Measurements from ENCODE around the gene NMUR1. TPM values are rescaled to one million over a fixed set of nuclear protein-coding genes. Genes with fewer than 3 reads are reported as not detected.

Gene NMUR1
- total RNA-seq, 2 experiments from 2014 or later, result not detected

- H3K9me3 ChIP-seq (ENCODE audit: low read length), result no peaks in the 10 kb centered on the region
- no peaks in the 10 kb centered on the region for H3K36me3 ChIP-seq (ENCODE audit: insufficient read depth, low read length)
- CTCF ChIA-PET (ENCODE audit: unreplicated experiment), result no interaction called here
- no TSS peak for BruUV-seq (replicated peaks)
- intact Hi-C loops (cut with micrococcal nuclease; ENCODE audit: unreplicated experiment), result loop anchor here (10.0 kb wide), 1 partner anchor 341 kb away; no protein-coding TSS in a partner anchor
- H3K9me2 ChIP-seq (ENCODE audit: insufficient read depth, low read length), result no peaks in the 10 kb centered on the region
- no peak overlapping the region for H3K4me3 ChIP-seq (ENCODE audit: low read depth, low read length, poor library complexity, severe bottlenecking)
- H3K79me2 ChIP-seq (ENCODE audit: insufficient read depth, low read depth, low read length), result no peaks in the 10 kb centered on the region
- H4K20me1 ChIP-seq (ENCODE audit: insufficient read depth, low read length), result no peaks in the 10 kb centered on the region
- no peak for DNase-seq (ENCODE audit: low spot score)
- H3K27ac ChIP-seq (ENCODE audit: low read depth, low read length, poor library complexity, severe bottlenecking), result no peak overlapping the region
- POLR2A ChIA-PET, result no interaction called here
- TF ChIP-seq, protein P1, sequence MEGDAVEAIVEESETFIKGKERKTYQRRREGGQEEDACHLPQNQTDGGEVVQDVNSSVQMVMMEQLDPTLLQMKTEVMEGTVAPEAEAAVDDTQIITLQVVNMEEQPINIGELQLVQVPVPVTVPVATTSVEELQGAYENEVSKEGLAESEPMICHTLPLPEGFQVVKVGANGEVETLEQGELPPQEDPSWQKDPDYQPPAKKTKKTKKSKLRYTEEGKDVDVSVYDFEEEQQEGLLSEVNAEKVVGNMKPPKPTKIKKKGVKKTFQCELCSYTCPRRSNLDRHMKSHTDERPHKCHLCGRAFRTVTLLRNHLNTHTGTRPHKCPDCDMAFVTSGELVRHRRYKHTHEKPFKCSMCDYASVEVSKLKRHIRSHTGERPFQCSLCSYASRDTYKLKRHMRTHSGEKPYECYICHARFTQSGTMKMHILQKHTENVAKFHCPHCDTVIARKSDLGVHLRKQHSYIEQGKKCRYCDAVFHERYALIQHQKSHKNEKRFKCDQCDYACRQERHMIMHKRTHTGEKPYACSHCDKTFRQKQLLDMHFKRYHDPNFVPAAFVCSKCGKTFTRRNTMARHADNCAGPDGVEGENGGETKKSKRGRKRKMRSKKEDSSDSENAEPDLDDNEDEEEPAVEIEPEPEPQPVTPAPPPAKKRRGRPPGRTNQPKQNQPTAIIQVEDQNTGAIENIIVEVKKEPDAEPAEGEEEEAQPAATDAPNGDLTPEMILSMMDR (conservative IDR thresholded peaks at IDR 0.05; ENCODE audit: low read length), result no peak
- TF ChIP-seq EZH2phosphoT487 (IDR thresholded peaks at IDR 0.05; ENCODE audit: borderline replicate concordance, low read depth, low read length), result no peak
- H2AFZ ChIP-seq (ENCODE audit: low read length), result no peak overlapping the region
- H3K4me2 ChIP-seq (ENCODE audit: low read length), result no peak overlapping the region
- peaks cover 14% of the 10 kb centered on the region for H3K4me1 ChIP-seq (ENCODE audit: insufficient read depth, low read length, poor library complexity, severe bottlenecking)
Observed at GRCh38 chr2:231565887-231566594, 35.8 kb upstream of the NMUR1 start.

GRCh38 chr2:231563378-231563961 is 33.2 kb upstream of the NMUR1 start:
- Histone ChIP-seq H3K9me3 (ENCODE audit: low read length) (no peaks in the 10 kb centered on the region), H3K79me2 (ENCODE audit: insufficient read depth, low read depth, low read length) (no peaks in the 10 kb centered on the region), H3K9me2 (ENCODE audit: insufficient read depth, low read length) (no peaks in the 10 kb centered on the region), H3K4me2 (ENCODE audit: low read length) (no peak overlapping the region), H3K4me3 (ENCODE audit: low read depth, low read length, poor library complexity, severe bottlenecking) (no peak overlapping the region), H3K4me1 (ENCODE audit: insufficient read depth, low read length, poor library complexity, severe bottlenecking) (peaks cover 6% of the 10 kb centered on the region), H4K20me1 (ENCODE audit: insufficient read depth, low read length) (no peaks in the 10 kb centered on the region), H3K27ac (ENCODE audit: low read depth, low read length, poor library complexity, severe bottlenecking) (no peak overlapping the region), H2AFZ (ENCODE audit: low read length) (no peak overlapping the region), H3K36me3 (ENCODE audit: insufficient read depth, low read length) (no peaks in the 10 kb centered on the region)
- DNase-seq (ENCODE audit: low spot score), result peak; percentile 68
- CTCF ChIA-PET (ENCODE audit: unreplicated experiment), result no interaction called here
- POLR2A ChIA-PET, result interaction anchor here (0.5 to 1.0 kb wide), 2 partner anchors 109 to 150 kb away, joined by 3 to 4 read pairs; no protein-coding TSS in a partner anchor
- no peak for TF ChIP-seq EZH2phosphoT487 (IDR thresholded peaks at IDR 0.05; ENCODE audit: borderline replicate concordance, low read depth, low read length)
- TF ChIP-seq, protein P1 (conservative IDR thresholded peaks at IDR 0.05; ENCODE audit: low read length), result peak; percentile 76
- no TSS peak for BruUV-seq (replicated peaks)
- intact Hi-C loops (cut with micrococcal nuclease; ENCODE audit: unreplicated experiment), result loop anchor here (1.0 to 10.0 kb wide), 4 partner anchors 38 to 339 kb away; no protein-coding TSS in a partner anchor
